Fibroblast of skin of abdomen (primary cell): ENCODE measurements around the gene IMPDH1.

ENCODE experiments used
- DNase-seq: peaks from one replicate; pipeline ENCODE4 v3.0.0-alpha.2; 2013

Gene IMPDH1

GRCh38 chr7:128405471-128406313, 4.1 kb downstream of the IMPDH1 start:
- DNase-seq, result peak; percentile 52

DNA sequence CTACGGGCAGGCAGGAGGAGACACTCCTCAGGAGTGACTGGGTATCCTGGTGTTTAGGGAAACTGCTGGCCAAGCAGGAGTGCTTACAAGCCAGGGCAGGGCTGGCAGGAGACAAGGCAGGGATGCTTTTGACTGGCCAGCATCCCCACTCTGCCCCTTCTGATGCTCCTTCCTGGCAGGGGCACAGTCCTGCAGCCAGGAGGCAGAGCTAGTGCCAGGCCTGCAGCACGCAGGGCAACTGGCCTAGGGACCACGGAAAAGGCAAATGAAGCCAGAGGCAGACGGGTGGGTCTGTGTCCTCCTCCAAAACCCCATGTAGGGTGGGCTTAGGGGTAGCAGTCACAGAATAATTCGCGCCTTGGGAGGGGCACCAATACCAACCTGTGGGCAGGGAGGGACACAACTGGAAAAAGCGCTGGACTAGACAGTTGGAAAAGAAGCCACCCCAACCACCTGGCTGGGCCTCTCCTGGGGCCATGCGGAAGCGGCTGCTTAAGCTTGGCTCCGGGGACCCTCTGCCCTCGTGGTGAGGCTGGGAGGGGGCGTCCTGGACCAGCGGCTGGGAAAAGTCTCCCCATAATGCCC, 4.8 kb downstream of the IMPDH1 start:
- no peak for DNase-seq

GRCh38 chr7:128404143-128404681, 5.6 kb downstream of the IMPDH1 start:
- DNase-seq, result no peak

- no peak for DNase-seq
These were observed 6.1 kb downstream of the IMPDH1 start for GRCh38 chr7:128403676-128404075.

DNA sequence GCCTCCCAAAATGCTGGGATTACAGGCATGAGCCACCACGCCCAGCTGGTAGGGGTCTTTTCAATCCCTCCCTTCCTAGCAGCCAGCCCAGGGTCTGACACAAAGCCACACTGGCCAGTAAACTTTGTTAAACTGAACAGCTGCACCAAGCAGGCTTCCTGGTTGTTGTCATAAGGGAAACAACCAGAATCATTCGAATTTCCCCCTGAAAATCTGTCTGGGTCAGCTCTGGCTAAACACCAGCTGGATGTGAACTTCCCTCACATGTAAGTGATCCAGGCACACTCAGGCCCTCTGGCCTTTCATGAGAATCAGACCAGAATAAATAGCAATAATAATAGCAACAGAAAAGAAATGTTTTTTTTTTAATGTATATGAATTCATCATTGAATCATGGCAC, 7.4 kb downstream of the IMPDH1 start:
- DNase-seq, result no peak

GRCh38 chr7:128400566-128400965, 9.2 kb downstream of the IMPDH1 start:
- no peak for DNase-seq

DNA sequence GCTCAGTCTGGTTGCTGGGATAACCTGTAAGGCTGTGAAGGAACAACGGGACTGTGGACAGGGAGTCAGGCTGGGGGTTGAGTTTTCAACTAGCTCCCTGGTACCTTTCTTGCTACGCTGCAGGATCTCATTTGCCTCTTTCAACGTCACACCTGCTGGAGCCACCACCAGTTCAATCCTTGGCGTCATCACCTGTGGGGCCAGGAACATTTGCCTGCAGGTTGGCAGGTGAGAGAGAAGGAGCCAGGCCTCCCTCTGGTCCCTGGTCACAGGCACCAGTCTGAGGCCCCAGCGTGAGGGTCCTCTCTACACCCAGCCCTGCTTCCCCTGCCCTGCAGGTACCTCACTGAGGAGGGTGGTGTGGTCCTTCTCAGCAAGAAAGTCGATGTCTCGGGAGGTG, 9.8 kb downstream of the IMPDH1 start:
- DNase-seq, result no peak

DNA sequence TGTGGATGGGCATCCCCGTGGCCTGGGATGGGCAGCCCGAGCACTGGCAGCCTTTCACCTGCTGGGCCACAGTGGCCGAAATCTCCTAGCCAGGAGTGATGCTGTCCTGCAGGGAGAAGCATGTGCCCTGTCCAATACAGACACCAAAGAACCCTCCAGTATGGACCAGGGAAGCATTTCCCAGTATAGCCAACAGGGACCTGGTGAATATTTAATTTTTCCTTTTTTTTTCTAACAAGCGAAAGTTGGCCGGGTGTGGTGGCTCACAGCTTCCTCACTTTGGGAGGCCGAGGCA, 11.0 kb downstream of the IMPDH1 start:
- no peak for DNase-seq

- DNase-seq, result peak; percentile 32
These were observed 11.6 kb downstream of the IMPDH1 start for GRCh38 chr7:128398016-128398840.

GRCh38 chr7:128396357-128396756, 13.4 kb downstream of the IMPDH1 start:
- DNase-seq, result no peak

- DNase-seq, result no peak
These were observed 14.0 kb downstream of the IMPDH1 start for GRCh38 chr7:128395748-128396147.

- no peak for DNase-seq
These were observed 14.8 kb downstream of the IMPDH1 start for GRCh38 chr7:128394904-128395496.

DNA sequence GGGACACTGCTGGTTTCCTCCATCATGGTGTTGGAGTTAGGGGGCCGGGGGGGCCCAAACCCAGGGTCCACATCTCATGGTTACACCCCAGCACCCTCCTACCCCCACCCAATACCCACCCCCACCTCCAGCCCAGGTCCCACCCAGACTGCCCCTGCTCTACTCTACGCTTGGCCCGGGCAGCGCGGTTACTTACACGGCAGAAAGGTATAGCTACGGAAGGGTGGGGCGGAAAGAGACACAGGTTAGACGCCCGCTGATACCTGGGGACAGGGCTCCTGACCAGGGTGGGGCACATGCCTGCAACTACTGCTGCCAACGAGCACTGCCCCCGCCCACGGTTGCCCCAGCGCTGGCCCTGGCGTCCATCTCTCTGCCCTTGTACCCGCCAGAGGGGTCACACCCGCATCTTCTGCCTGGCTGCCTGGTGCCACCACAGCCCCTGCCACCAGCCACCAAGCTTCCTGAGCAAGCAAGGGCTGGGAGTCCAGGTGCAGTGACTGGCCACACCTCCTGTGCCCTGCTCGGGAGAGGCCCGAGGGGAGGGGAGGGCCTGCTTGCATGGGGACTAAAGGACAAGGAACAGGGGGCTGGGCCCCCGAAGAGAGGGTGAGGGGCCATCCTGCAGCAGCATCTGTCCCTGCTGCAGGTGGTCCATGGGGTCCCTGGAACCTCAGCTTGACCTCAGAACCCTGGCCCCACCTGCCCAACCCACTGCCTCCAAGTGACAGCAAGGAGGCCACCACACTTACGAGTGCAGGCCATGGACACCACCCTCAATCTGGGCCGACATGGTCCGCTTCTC, 16.1 kb downstream of the IMPDH1 start:
- DNase-seq, result no peak

DNA sequence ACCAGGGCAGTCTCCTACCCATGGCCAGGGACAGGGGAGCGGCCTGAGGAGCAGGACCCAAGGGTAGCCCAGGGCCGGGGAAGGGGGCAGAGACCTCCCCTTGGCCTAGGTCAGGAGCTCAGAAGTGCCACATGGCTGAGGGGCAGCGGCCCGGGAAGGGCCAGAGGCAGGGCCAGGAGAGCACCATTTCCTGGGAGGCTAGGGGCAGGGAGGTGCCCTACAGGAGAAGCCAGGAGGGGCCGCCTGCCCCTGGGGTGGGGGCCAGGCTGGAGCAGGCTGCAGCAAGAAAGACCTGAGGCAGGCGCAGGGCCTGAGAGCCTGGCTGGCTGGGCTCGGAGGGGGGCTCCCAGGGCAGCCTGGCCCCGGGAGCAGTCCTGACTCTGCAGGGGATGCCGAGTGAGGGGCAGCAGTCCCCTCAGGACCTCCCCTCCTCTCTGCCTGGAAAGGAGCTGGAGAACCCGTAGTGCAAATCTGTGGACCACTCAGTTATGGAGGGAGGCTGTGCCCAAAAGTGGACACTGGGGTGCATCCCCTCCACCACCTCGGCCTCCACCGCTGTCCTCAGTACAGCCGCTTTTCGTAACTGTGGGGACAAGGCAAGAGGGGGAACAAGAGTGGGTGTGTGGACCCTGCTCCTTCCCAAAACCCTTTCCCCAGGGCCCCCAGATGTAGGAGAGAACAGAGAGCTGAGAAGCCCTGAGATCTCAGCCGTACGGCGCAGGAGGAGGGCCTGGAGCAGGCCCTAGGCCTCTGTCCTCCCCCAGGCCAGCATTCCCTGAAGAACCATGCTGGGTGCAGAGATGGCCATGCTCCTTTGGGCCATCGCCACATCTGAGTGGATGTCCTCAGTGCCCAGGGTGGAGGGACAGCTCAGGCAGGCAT, 17.1 kb downstream of the IMPDH1 start:
- no peak for DNase-seq

DNA sequence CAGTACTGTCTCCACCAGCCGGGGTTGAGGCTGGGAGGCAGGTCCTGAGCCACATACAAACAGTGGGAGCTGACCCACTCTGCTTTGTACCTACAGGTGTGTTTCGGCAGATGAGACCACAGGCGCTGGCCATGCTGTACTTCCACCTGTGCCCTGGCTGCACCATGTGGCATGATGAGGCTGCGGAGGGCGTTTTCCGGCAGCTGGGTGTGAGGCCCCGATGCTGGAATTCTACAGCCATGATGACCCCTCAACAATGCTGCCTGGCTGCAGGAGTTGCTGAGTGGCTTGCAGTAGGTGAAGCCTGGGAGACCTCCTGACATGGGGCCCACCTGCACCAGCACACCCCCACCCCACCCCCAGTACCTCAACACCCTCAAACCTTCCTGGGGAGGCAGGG, 18.0 kb downstream of the IMPDH1 start:
- no peak for DNase-seq

DNA sequence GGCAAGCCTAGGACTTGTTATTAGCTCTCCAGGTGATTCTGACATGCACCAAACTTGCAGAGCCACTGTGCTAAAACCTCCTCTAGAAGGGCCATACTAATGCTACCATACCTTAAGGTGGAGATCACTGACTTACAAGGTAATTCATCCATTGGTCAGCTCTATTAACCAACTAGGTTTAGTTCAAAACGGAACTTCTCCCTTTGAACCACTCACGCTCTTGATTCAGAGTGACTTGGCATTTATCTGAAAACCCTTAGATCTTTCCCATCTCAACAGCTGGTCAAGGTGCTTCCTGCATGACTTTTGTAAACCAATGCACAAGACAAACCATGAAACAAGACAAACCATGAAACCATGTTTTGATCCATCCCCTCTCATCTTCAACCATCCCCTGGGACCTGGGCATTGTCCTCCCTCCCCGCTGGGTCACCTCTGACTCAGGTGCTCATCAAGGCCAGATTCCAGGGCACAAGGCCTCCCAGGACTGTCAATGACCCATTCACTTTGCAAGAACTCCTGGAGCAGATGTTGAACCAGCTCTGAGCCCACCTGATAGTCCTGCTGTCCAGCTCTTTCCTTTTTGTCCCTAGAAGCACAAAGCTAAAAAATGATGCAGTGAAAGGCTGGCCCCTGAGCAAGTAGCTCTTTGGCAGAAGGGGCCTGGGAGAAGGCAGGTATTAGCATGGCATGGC, 18.8 kb downstream of the IMPDH1 start:
- DNase-seq, result no peak

GRCh38 chr7:128389618-128390329, 20.0 kb downstream of the IMPDH1 start:
- DNase-seq, result no peak

- no peak for DNase-seq
These were observed 20.6 kb downstream of the IMPDH1 start for GRCh38 chr7:128389085-128389617.

DNA sequence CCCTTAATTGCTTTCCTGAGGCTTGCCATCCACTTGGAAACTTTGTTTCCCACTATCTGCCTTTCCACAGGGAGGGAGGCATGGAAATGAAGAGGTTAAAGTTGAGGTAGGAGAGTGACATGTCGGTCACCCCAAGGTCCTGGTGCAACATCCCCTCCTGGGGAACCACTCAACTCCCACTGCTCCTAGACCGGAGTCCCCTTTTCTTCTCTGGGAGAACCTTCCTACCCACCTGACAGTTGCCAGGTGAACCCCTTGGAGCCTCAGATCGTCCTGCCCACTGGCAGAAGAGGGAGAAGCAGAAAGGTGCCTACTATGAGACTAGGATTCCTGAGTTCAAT, 21.7 kb downstream of the IMPDH1 start:
- no peak for DNase-seq
